IMR-90 (cell line): Measurements from ENCODE around the gene TADA1.

Source experiments
- FOS ChIP-seq: fragments of 150-350 bp; IDR thresholded peaks from 2 replicates; pipeline ENCODE4 v1.6.1; 2016; ENCODE audit warnings: low read depth, low read length
- MAFK ChIP-seq: IDR thresholded peaks from 2 replicates; pipeline ENCODE4 v1.6.1; 2012; ENCODE audit warnings: low read depth, low read length, improper control_type of control experiment
- MAZ ChIP-seq: IDR thresholded peaks from 2 replicates; pipeline ENCODE4 v1.6.1; 2012; ENCODE audit warnings: low read depth, mild to moderate bottlenecking, low read length, improper control_type of control experiment, moderate library complexity, borderline replicate concordance
- MXI1 ChIP-seq: IDR thresholded peaks from 2 replicates; pipeline ENCODE4 v1.6.1; 2012; ENCODE audit warnings: low read depth, mild to moderate bottlenecking, low read length, moderate library complexity, borderline replicate concordance
- POLR2A ChIP-seq: IDR thresholded peaks from 2 replicates; pipeline ENCODE4 v1.6.1; 2012; ENCODE audit warnings: mild to moderate bottlenecking, low read depth, low read length
- RCOR1 ChIP-seq: IDR thresholded peaks from 2 replicates; pipeline ENCODE4 v1.6.1; 2012; ENCODE audit warnings: mild to moderate bottlenecking, low read length, improper control_type of control experiment; ENCODE audit not compliant: insufficient replicate concordance
- RFX5 ChIP-seq: IDR thresholded peaks from 2 replicates; pipeline ENCODE4 v1.8.0; 2012; ENCODE audit warnings: low read depth, mild to moderate bottlenecking, low read length, moderate library complexity
- SMC3 ChIP-seq: fragments of 150-350 bp; IDR thresholded peaks from 2 replicates; pipeline ENCODE4 v1.6.1; 2016; ENCODE audit warnings: low read depth, mild to moderate bottlenecking, antibody characterized with exemption, low read length, moderate library complexity
- TF ChIP-seq, protein P1 (sequence below): conservative IDR thresholded peaks from 2 replicates; pipeline ENCODE4 v1.5.1; 2012; ENCODE audit warnings: mild to moderate bottlenecking, low read depth, low read length, improper control_type of control experiment

DNA sequence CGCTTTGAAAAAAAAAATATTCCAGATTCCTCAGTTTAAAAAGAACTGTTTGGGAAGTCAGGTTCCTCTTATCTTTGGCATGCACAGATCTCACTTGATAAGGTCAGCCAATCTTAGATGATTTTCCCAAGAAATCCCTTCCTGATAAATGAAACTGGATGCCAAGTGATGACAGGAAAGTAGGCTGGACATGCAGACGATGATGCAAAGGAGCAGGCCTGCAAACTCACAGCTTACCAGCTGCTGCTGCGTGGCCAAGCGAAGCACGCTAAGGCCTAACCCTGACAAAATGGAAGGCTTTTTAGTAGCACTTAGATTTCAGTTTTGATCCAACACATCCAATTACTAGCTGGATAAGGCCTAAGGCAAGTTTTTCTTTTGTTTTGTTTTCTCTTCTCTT is 10.1 kb downstream of the TADA1 start:
- TF ChIP-seq, protein P1, sequence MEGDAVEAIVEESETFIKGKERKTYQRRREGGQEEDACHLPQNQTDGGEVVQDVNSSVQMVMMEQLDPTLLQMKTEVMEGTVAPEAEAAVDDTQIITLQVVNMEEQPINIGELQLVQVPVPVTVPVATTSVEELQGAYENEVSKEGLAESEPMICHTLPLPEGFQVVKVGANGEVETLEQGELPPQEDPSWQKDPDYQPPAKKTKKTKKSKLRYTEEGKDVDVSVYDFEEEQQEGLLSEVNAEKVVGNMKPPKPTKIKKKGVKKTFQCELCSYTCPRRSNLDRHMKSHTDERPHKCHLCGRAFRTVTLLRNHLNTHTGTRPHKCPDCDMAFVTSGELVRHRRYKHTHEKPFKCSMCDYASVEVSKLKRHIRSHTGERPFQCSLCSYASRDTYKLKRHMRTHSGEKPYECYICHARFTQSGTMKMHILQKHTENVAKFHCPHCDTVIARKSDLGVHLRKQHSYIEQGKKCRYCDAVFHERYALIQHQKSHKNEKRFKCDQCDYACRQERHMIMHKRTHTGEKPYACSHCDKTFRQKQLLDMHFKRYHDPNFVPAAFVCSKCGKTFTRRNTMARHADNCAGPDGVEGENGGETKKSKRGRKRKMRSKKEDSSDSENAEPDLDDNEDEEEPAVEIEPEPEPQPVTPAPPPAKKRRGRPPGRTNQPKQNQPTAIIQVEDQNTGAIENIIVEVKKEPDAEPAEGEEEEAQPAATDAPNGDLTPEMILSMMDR = no peak
- TF ChIP-seq POLR2A = no peak
- no peak for TF ChIP-seq SMC3
- TF ChIP-seq MXI1 = no peak
- no peak for TF ChIP-seq RFX5
- TF ChIP-seq RCOR1 = no peak
- no peak for TF ChIP-seq MAZ
- no peak for TF ChIP-seq MAFK
- TF ChIP-seq FOS = no peak
